IMR-90 (cell line): ENCODE data around the gene RNFT2. TPM values are rescaled to one million over a fixed set of nuclear protein-coding genes. Genes with fewer than 3 reads are reported as not detected.

Experiments
- ATAC-seq: fragments of 200-7000 bp; cut with Tn5 transposase; 2 replicates; pipeline ENCODE4 v1.9.1; 2020; ENCODE audit warnings: low read depth, mild to moderate bottlenecking, moderate library complexity
- BruUV-seq: library from RNA; stranded (reverse); fragments of 400-500 nt; replicated peaks from 2 replicates; lab custom pipeline; 2021; lab: Mats Ljungman, UMichigan
- CTCF ChIA-PET: fragments of 300-600 bp; formaldehyde crosslinking; extraction: SDS; loops from one replicate; lab custom pipeline; 2021; ENCODE audit warnings: antibody characterized with exemption; lab: Yijun Ruan, JAX
- POLR2A ChIA-PET: fragments of 300-600 bp; sonication (Branson Sonifier 250); formaldehyde crosslinking; loops from one replicate; lab custom pipeline; 2022; ENCODE audit warnings: antibody characterized with exemption; ENCODE audit not compliant: unreplicated experiment; lab: Charles Lee
- DNase-seq: peaks from one replicate; pipeline ENCODE4 v3.0.0; 2013
- H2AFZ ChIP-seq: replicated peaks from 2 replicates; pipeline ENCODE3; 2013; ENCODE audit warnings: low read length, mild to moderate bottlenecking; ENCODE audit not compliant: poor library complexity
- H2AK5ac ChIP-seq: 2 replicates; pipeline ENCODE4 v1.6.1; 2013; ENCODE audit warnings: low read depth, low read length, inconsistent platforms
- H2AK9ac ChIP-seq: replicated peaks from 2 replicates; pipeline ENCODE3; 2013; ENCODE audit warnings: mild to moderate bottlenecking, low read depth, low read length, moderate library complexity; ENCODE audit not compliant: poor library complexity
- H2BK120ac ChIP-seq: 2 replicates; pipeline ENCODE4 v1.6.1; 2013; ENCODE audit warnings: low read depth, low read length, inconsistent platforms
- H2BK15ac ChIP-seq: 3 replicates; pipeline ENCODE4 v1.6.1; 2013; ENCODE audit warnings: low read depth, low read length, inconsistent platforms
- H2BK20ac ChIP-seq: 2 replicates; pipeline ENCODE4 v1.6.1; 2013; ENCODE audit warnings: low read depth, mild to moderate bottlenecking, inconsistent platforms, low read length, moderate library complexity
- H2BK5ac ChIP-seq: 2 replicates; pipeline ENCODE4 v1.6.1; 2013; ENCODE audit warnings: mild to moderate bottlenecking, low read depth, low read length, inconsistent platforms; ENCODE audit not compliant: poor library complexity, severe bottlenecking
- H3K14ac ChIP-seq: replicated peaks from 2 replicates; pipeline ENCODE4 v1.6.1; 2013; ENCODE audit warnings: low read depth, low read length, inconsistent platforms
- H3K18ac ChIP-seq: 2 replicates; pipeline ENCODE4 v1.6.1; 2013; ENCODE audit warnings: low read depth, low read length, control low read depth
- H3K23ac ChIP-seq: 2 replicates; pipeline ENCODE4 v1.6.1; 2013; ENCODE audit warnings: low read depth, low read length, inconsistent platforms
- H3K27ac ChIP-seq: 2 replicates; pipeline ENCODE4 v1.5.1; 2013; ENCODE audit warnings: mild to moderate bottlenecking, control low read depth, low read length; ENCODE audit not compliant: insufficient read depth
- H3K27me3 ChIP-seq: 2 replicates; pipeline ENCODE4 v1.6.1; 2013; ENCODE audit warnings: low read length; ENCODE audit not compliant: control insufficient read depth, insufficient read depth
- H3K36me3 ChIP-seq: 2 replicates; pipeline ENCODE4 v1.6.1; 2013; ENCODE audit warnings: low read length, mixed read lengths; ENCODE audit not compliant: control insufficient read depth, insufficient read depth
- H3K4ac ChIP-seq: 2 replicates; pipeline ENCODE4 v1.6.1; 2013; ENCODE audit warnings: low read depth, low read length, inconsistent platforms
- H3K4me1 ChIP-seq: 2 replicates; pipeline ENCODE4 v1.6.1; 2013; ENCODE audit warnings: low read length, mixed read lengths; ENCODE audit not compliant: control insufficient read depth, insufficient read depth
- H3K4me2 ChIP-seq: 2 replicates; pipeline ENCODE4 v1.6.1; 2013; ENCODE audit warnings: low read depth, mild to moderate bottlenecking, control low read depth, low read length, moderate library complexity
- H3K4me3 ChIP-seq: 2 replicates; pipeline ENCODE4 v1.5.1; 2013; ENCODE audit warnings: low read depth, mild to moderate bottlenecking, control low read depth, low read length, moderate library complexity; ENCODE audit not compliant: insufficient read depth
- H3K56ac ChIP-seq: 2 replicates; pipeline ENCODE4 v1.6.1; 2013; ENCODE audit warnings: low read length, inconsistent platforms; ENCODE audit not compliant: insufficient read depth; ENCODE audit errors: extremely low read depth
- H3K79me1 ChIP-seq, 2 experiments: 2 replicates each; pipeline ENCODE4 v1.6.1; 2013; ENCODE audit warnings: low read length in 2 of 2, inconsistent platforms in 1 of 2, low read depth in 1 of 2
- H3K9ac ChIP-seq: 2 replicates; pipeline ENCODE4 v1.6.1; 2013; ENCODE audit warnings: low read depth, low read length, control low read depth
- H3K9me1 ChIP-seq: 2 replicates; pipeline ENCODE4 v1.6.1; 2013; ENCODE audit warnings: low read length, inconsistent platforms; ENCODE audit not compliant: insufficient read depth
- H3K9me3 ChIP-seq: 2 replicates; pipeline ENCODE4 v1.6.1; 2013; ENCODE audit warnings: low read length; ENCODE audit not compliant: control insufficient read depth, insufficient read depth
- H4K20me1 ChIP-seq: 2 replicates; pipeline ENCODE4 v1.6.1; 2013; ENCODE audit warnings: low read length, inconsistent platforms; ENCODE audit not compliant: insufficient read depth
- H4K5ac ChIP-seq: 2 replicates; pipeline ENCODE4 v1.6.1; 2013; ENCODE audit warnings: mild to moderate bottlenecking, low read depth, low read length, control low read depth
- H4K8ac ChIP-seq, 2 experiments: 2 replicates each; pipeline ENCODE4 v1.6.1; 2013; ENCODE audit warnings: low read depth in 2 of 2, low read length in 2 of 2, control low read depth in 1 of 2, inconsistent platforms in 1 of 2
- H4K91ac ChIP-seq: 2 replicates; pipeline ENCODE4 v1.6.1; 2013; ENCODE audit warnings: low read depth, low read length, inconsistent platforms; ENCODE audit not compliant: insufficient read depth
- BHLHE40 ChIP-seq: fragments of 150-350 bp; IDR thresholded peaks from 2 replicates; pipeline ENCODE4 v1.6.1; 2016; ENCODE audit warnings: mild to moderate bottlenecking, low read depth, low read length
- CEBPB ChIP-seq: IDR thresholded peaks from 2 replicates; pipeline ENCODE4 v1.6.1; 2012; ENCODE audit warnings: low read depth, low read length, improper control_type of control experiment
- CHD1 ChIP-seq: IDR thresholded peaks from 2 replicates; pipeline ENCODE4 v1.6.1; 2012; ENCODE audit warnings: low read depth, low read length, improper control_type of control experiment
- FOS ChIP-seq: fragments of 150-350 bp; IDR thresholded peaks from 2 replicates; pipeline ENCODE4 v1.6.1; 2016; ENCODE audit warnings: low read depth, low read length
- MAFK ChIP-seq: IDR thresholded peaks from 2 replicates; pipeline ENCODE4 v1.6.1; 2012; ENCODE audit warnings: low read depth, low read length, improper control_type of control experiment
- MAZ ChIP-seq: IDR thresholded peaks from 2 replicates; pipeline ENCODE4 v1.6.1; 2012; ENCODE audit warnings: low read depth, mild to moderate bottlenecking, low read length, improper control_type of control experiment, moderate library complexity, borderline replicate concordance
- MXI1 ChIP-seq: IDR thresholded peaks from 2 replicates; pipeline ENCODE4 v1.6.1; 2012; ENCODE audit warnings: low read depth, mild to moderate bottlenecking, low read length, moderate library complexity, borderline replicate concordance
- NFE2L2 ChIP-seq: fragments of 150-350 bp; IDR thresholded peaks from 2 replicates; pipeline ENCODE4 v1.6.1; 2016; ENCODE audit warnings: low read depth, mild to moderate bottlenecking, low read length
- POLR2A ChIP-seq: IDR thresholded peaks from 2 replicates; pipeline ENCODE4 v1.6.1; 2012; ENCODE audit warnings: mild to moderate bottlenecking, low read depth, low read length
- RAD21 ChIP-seq: IDR thresholded peaks from 2 replicates; pipeline ENCODE4 v1.6.1; 2012; ENCODE audit warnings: low read length, improper control_type of control experiment
- RFX5 ChIP-seq: IDR thresholded peaks from 2 replicates; pipeline ENCODE4 v1.8.0; 2012; ENCODE audit warnings: low read depth, mild to moderate bottlenecking, low read length, moderate library complexity
- SMC3 ChIP-seq: fragments of 150-350 bp; IDR thresholded peaks from 2 replicates; pipeline ENCODE4 v1.6.1; 2016; ENCODE audit warnings: low read depth, mild to moderate bottlenecking, antibody characterized with exemption, low read length, moderate library complexity
- WGBS, 2 experiments: methylation state at CpG; one replicate each; pipeline versions ENCODE4 v1.1.5 to v1.1.7; 2013; ENCODE audit warnings: missing lambda C conversion rate in 2 of 2; ENCODE audit not compliant: insufficient read length in 1 of 2; ENCODE audit errors: extremely low coverage in 2 of 2; 5-methylcytosine and 5-hydroxymethylcytosine counted together
- dilution Hi-C: fragments of 300-500 bp; cut with HindIII; formaldehyde crosslinking; loops from one replicate; pipeline ENCODE4 v1.14.3; 2018; ENCODE audit warnings: low sequenced_read_pairs; ENCODE audit not compliant: unreplicated experiment
- in situ Hi-C: fragments of 300-500 bp; cut with MboI; formaldehyde crosslinking; loops from 3 replicates; pipeline ENCODE4 v1.14.3; 2019; ENCODE audit warnings: low sequenced_read_pairs, inconsistent platforms, mixed read lengths
- intact Hi-C: fragments of 100-400 bp; cut with micrococcal nuclease; formaldehyde crosslinking; loops from 2 replicates; pipeline ENCODE4 v1.10.0; 2022
- polyA plus RNA-seq, 3 experiments: library from polyadenylated mRNA; depleted of rRNA; stranded (reverse); fragments of >200 nt; gene quantifications; 2 replicates each; pipeline ENCODE4 v1.2.3, GENCODE V29; 2012; ENCODE audit warnings: low replicate concordance in 1 of 3
- total RNA-seq: library from RNA; depleted of rRNA; stranded (reverse); fragments of >200 nt; gene quantifications from 2 replicates; pipeline ENCODE4 v1.2.3, GENCODE V29; 2012
- TF ChIP-seq, protein P1 (sequence below): fragments of 150-350 bp; IDR thresholded peaks from 2 replicates; pipeline ENCODE4 v1.6.1; 2017; ENCODE audit warnings: mild to moderate bottlenecking, antibody characterized with exemption, low read length, low read depth
- TF ChIP-seq, protein P2 (sequence below): fragments of 150-350 bp; IDR thresholded peaks from 2 replicates; pipeline ENCODE4 v1.6.1; 2016; ENCODE audit warnings: low read depth, mild to moderate bottlenecking, low read length, moderate library complexity, borderline replicate concordance
- TF ChIP-seq, protein P3 (sequence below): conservative IDR thresholded peaks from 2 replicates; pipeline ENCODE4 v1.5.1; 2012; ENCODE audit warnings: mild to moderate bottlenecking, low read depth, low read length, improper control_type of control experiment

RNFT2 gene
- total and polyA plus RNA-seq, 2 of the 4 experiments (the other 2 are of a cell fraction): 1.6 to 2.3 TPM

DNA sequence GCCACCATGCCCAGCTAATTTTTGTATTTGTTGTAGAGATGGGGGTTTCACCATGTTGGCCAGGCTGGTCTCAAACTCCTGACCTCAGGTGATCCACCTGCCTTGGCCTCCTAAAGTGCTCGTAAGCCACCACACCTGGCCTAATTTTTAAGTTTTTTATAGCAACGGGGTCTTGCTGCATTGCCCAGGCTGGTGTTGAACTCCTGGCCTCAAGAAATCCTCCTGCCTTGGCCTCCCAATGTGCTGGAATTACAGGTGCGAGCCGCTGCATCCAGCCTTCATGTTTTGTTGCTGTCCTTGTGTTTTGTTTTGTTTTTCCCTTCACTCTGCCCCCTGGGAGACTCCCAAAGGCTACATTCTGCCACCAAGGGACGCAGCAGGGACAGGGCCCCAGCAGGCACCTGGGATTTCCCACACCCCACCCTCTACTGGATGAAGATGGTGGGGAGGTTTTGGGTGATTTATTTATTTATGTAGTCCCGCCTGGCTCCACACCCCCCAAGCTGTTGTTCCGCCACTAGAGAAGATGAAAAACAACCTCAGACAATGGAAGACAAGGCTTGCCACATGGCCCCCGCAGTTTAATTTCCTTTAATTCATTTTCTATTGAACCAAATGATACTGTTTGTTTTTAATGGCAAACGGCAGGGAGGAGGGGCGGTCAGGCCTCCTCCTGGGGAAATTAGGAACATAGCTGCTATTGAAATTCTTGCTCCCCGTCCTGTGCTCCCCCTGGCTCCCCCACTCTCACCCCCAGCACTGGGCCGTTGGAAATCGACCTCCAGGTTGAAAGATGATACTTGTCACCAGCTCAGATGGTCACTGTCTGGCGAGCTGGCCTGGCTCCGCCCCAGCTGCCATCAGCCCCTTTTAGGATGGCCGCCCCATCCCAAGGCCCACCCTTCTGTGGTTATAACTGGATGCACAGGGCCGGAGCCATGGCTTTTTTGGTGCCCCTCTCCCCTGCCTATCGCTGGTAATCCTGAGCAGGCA, 70.3 kb downstream of the RNFT2 start:
- DNase-seq: no peak
- H3K9me1 ChIP-seq: no peaks in the 10 kb centered on the region
- H2AK5ac ChIP-seq: no peak overlapping the region
- no peak overlapping the region for H3K4ac ChIP-seq
- TF ChIP-seq RFX5 (no peak), MAZ (no peak), MXI1 (no peak), RAD21 (no peak), MAFK (no peak), FOS (no peak), CEBPB (no peak), NFE2L2 (no peak), SMC3 (no peak), POLR2A (no peak), CHD1 (no peak), BHLHE40 (no peak)
- TF ChIP-seq, protein P1, sequence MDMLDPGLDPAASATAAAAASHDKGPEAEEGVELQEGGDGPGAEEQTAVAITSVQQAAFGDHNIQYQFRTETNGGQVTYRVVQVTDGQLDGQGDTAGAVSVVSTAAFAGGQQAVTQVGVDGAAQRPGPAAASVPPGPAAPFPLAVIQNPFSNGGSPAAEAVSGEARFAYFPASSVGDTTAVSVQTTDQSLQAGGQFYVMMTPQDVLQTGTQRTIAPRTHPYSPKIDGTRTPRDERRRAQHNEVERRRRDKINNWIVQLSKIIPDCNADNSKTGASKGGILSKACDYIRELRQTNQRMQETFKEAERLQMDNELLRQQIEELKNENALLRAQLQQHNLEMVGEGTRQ: no peak
- TF ChIP-seq, protein P2, sequence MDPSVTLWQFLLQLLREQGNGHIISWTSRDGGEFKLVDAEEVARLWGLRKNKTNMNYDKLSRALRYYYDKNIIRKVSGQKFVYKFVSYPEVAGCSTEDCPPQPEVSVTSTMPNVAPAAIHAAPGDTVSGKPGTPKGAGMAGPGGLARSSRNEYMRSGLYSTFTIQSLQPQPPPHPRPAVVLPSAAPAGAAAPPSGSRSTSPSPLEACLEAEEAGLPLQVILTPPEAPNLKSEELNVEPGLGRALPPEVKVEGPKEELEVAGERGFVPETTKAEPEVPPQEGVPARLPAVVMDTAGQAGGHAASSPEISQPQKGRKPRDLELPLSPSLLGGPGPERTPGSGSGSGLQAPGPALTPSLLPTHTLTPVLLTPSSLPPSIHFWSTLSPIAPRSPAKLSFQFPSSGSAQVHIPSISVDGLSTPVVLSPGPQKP: no peak
- TF ChIP-seq, protein P3, sequence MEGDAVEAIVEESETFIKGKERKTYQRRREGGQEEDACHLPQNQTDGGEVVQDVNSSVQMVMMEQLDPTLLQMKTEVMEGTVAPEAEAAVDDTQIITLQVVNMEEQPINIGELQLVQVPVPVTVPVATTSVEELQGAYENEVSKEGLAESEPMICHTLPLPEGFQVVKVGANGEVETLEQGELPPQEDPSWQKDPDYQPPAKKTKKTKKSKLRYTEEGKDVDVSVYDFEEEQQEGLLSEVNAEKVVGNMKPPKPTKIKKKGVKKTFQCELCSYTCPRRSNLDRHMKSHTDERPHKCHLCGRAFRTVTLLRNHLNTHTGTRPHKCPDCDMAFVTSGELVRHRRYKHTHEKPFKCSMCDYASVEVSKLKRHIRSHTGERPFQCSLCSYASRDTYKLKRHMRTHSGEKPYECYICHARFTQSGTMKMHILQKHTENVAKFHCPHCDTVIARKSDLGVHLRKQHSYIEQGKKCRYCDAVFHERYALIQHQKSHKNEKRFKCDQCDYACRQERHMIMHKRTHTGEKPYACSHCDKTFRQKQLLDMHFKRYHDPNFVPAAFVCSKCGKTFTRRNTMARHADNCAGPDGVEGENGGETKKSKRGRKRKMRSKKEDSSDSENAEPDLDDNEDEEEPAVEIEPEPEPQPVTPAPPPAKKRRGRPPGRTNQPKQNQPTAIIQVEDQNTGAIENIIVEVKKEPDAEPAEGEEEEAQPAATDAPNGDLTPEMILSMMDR: no peak
- WGBS, 2 experiments: 57% methylated on average over 9 of the region's 18 CpGs; no CpG with 5 or more reads in 1 of the 2 experiments
- H4K20me1 ChIP-seq: no peaks in the 10 kb centered on the region
- no peak overlapping the region for H3K23ac ChIP-seq
- POLR2A ChIA-PET: no interaction called here
- no peak overlapping the region for H2BK20ac ChIP-seq
- no peak overlapping the region for H3K56ac ChIP-seq
- H3K27ac ChIP-seq: no peak overlapping the region
- no peak overlapping the region for H3K4me2 ChIP-seq
- no peak overlapping the region for H4K5ac ChIP-seq
- H3K79me1 ChIP-seq: no peaks in the 10 kb centered on the region
- H2BK5ac ChIP-seq: no peak overlapping the region
- no peaks in the 10 kb centered on the region for H3K4me1 ChIP-seq
- dilution Hi-C loops (no loop called here), in situ Hi-C loops (no loop called here), intact Hi-C loops (no loop called here)
- H3K9ac ChIP-seq: no peak overlapping the region
- no peak overlapping the region for H4K8ac ChIP-seq
- H3K4me3 ChIP-seq: no peak overlapping the region
- no peak overlapping the region for H2BK120ac ChIP-seq
- H4K91ac ChIP-seq: no peak overlapping the region
- no peaks in the 10 kb centered on the region for H3K27me3 ChIP-seq
- no peak overlapping the region for H2AK9ac ChIP-seq
- no TSS peak for BruUV-seq
- ATAC-seq: no peak
- H3K18ac ChIP-seq: no peak overlapping the region
- H3K36me3 ChIP-seq: no peaks in the 10 kb centered on the region
- H2AFZ ChIP-seq: no peak overlapping the region
- H3K14ac ChIP-seq: no peak overlapping the region
- CTCF ChIA-PET: no interaction called here
- H3K9me3 ChIP-seq: no peaks in the 10 kb centered on the region
- H2BK15ac ChIP-seq: no peak overlapping the region
